Measurements from ENCODE around the gene MRRF.

DNA sequence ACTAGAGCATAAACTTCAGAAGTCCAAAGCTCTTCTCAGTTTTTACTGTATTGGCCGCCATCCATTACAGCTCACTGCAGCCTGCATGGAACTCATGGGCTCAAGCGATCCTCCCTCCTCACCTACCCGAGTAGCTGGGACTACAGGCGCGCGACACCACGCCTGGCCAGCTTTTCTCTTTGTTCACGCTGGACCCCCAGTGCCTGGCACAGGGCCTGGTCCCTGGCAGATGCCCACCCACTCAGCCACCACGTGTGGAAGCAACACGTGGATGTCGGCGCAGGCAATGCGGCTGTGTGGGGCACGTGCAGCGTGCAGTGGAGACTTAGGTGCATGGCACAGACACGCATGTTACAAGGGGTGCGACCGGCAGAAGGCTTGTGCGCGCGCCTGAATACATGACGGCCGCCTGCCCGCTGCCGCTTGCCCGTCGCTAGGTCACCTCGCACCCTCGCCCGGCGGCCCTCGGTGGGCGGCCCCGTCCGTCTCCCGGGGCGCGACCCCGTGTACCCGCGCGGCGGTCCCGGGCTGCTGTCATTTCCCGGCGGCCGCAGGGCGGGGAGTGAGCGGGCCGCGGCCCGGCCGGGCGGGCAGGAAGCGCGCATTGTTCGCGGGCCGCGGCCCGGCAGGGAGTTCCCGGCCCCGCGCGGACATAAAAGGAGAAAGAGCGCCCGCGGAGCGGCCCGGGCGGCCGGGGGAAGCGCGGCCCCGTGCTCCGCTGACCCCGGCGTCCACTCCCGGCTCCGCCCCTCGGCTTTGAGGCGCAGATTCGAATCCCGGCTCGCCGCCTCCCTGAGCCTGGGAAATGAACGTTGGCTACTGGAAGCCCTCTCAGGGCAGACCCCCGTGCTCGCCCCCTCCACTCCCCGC is 82.0 kb downstream of the MRRF start:
- TF ChIP-seq CTCF (IDR thresholded peaks at IDR 0.05) (peak in 3 of 6 experiments; percentile 12 to 58 (median 44)), POLR2A (IDR thresholded peaks at IDR 0.05) (no peak)
